Ovary (tissue), 3 donors: ENCODE results near the gene SKA1.

Experiments
- CTCF ChIP-seq, 3 donors: fragments of 450-650 bp in 2 of 3; fragments of 200-600 bp in 1 of 3; IDR thresholded peaks; one replicate each; pipeline versions ENCODE4 v1.5.1 to v1.8.0; 2016 to 2022; ENCODE audit warnings: antibody characterized with exemption in 3 of 3, mild to moderate bottlenecking in 1 of 3
- EP300 ChIP-seq: sonication (generic); formaldehyde crosslinking; IDR thresholded peaks from one replicate; pipeline ENCODE4 v1.6.1; 2017; ENCODE audit warnings: antibody characterized with exemption
- POLR2A ChIP-seq: fragments of 450-650 bp; IDR thresholded peaks from one replicate; pipeline ENCODE4 v1.6.1; 2017; ENCODE audit warnings: antibody characterized with exemption, mild to moderate bottlenecking, moderate library complexity
- donor health status: DM: no; HTN: no; CAD: no.

- TF ChIP-seq EP300 (no peak), POLR2A (no peak), CTCF (IDR thresholded peaks at IDR 0.05) (no peak)
Observed at GRCh38 chr18:50359806-50360205, 15.0 kb upstream of the SKA1 start.
